DND-41 (cell line): ENCODE data around the gene NPM3.

ENCODE experiments used
- ATAC-seq: fragments of 200-7000 bp; cut with Tn5 transposase; 3 replicates; pipeline ENCODE4 v1.9.1; 2021; ENCODE audit warnings: low read depth; ENCODE audit not compliant: insufficient read depth
- DNase-seq: peaks from one replicate; pipeline ENCODE4 v3.0.0-alpha.2; 2020
- H2AFZ ChIP-seq: 2 replicates; pipeline ENCODE4 v1.6.0; 2012; ENCODE audit warnings: low read depth, low read length
- H3K27ac ChIP-seq: 2 replicates; pipeline ENCODE4 v1.5.1; 2012; ENCODE audit warnings: low read length, inconsistent platforms
- H3K27me3 ChIP-seq: fragments of 200-600 bp; sonication (generic); 2 replicates; pipeline ENCODE4 v1.6.0; 2012; ENCODE audit warnings: low read length, mild to moderate bottlenecking, inconsistent platforms; ENCODE audit not compliant: insufficient read depth, poor library complexity
- H3K36me3 ChIP-seq: 2 replicates; pipeline ENCODE4 v1.5.1; 2012; ENCODE audit warnings: low read length, inconsistent platforms; ENCODE audit not compliant: insufficient read depth
- H3K4me1 ChIP-seq: 2 replicates; pipeline ENCODE4 v1.5.1; 2012; ENCODE audit warnings: mild to moderate bottlenecking, low read length; ENCODE audit not compliant: insufficient read depth
- H3K4me2 ChIP-seq: 2 replicates; pipeline ENCODE4 v1.6.0; 2012; ENCODE audit warnings: mild to moderate bottlenecking, moderate library complexity, low read length, inconsistent platforms; ENCODE audit not compliant: insufficient read depth
- H3K4me3 ChIP-seq, 2 experiments: fragments of 200-600 bp in 1 of 2; shearing (Covaris generic) in 1 of 2; 2 replicates each; pipeline ENCODE4 v1.5.1; 2012 to 2016; ENCODE audit warnings: inconsistent platforms in 2 of 2, low read length in 2 of 2, mild to moderate bottlenecking in 2 of 2, low read depth in 1 of 2, moderate library complexity in 1 of 2
- H3K79me2 ChIP-seq: 2 replicates; pipeline ENCODE4 v1.6.0; 2012; ENCODE audit warnings: low read length, inconsistent platforms; ENCODE audit not compliant: insufficient read depth
- H3K9ac ChIP-seq: 2 replicates; pipeline ENCODE4 v1.6.0; 2012; ENCODE audit warnings: low read depth, mild to moderate bottlenecking, inconsistent platforms, low read length, moderate library complexity
- H3K9me3 ChIP-seq: 2 replicates; pipeline ENCODE4 v1.5.1; 2012; ENCODE audit warnings: low read length, moderate library complexity, mild to moderate bottlenecking, inconsistent platforms; ENCODE audit not compliant: insufficient read depth, severe bottlenecking
- H4K20me1 ChIP-seq: 2 replicates; pipeline ENCODE4 v1.6.0; 2012; ENCODE audit warnings: low read length; ENCODE audit not compliant: insufficient read depth
- EZH2 ChIP-seq: IDR thresholded peaks from 3 replicates; pipeline ENCODE4 v1.6.1; 2012; ENCODE audit warnings: borderline replicate concordance, low read depth, mild to moderate bottlenecking, moderate library complexity, low read length, inconsistent platforms; ENCODE audit not compliant: severe bottlenecking
- TF ChIP-seq, protein P1 (sequence below): IDR thresholded peaks from 2 replicates; pipeline ENCODE4 v1.5.1; 2012; ENCODE audit warnings: borderline replicate concordance, low read length, moderate library complexity, mild to moderate bottlenecking; ENCODE audit not compliant: poor library complexity, severe bottlenecking; ENCODE audit errors: extremely low read depth

The NPM3 gene

DNA sequence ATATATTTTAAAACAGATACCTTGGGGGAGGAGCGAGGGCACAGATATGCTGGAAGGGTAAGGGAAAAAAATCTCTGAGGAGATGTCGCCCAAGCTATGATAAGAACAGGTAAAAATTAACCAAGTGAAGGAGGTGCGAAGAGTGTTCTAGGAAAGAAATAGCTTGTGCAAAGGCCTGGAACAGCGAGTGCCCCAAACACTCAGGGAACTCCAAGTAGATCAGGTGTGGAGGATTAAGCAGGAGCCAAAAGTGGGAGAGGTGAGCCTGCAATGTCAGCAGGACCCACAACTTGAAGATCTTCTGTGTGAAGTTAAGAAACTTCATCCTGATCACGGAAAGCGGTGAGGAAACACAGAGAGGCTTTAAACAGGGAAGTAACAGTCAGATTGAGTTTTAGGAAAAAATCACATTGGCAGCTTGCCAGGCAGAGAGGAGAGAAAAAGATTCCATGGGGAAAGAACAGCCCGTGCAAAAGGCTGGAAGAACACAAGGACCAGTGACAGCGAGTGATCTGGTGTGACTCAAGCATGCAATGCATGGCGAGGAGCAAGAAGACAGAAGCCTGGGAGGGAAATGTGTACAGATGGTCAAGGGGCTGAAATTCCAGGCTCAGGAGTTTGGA is 38.1 kb downstream of the NPM3 start:
- no peak overlapping the region for H2AFZ ChIP-seq
- no peaks in the 10 kb centered on the region for H3K4me1 ChIP-seq
- no peak for DNase-seq
- H3K4me3 ChIP-seq: no peak overlapping the region
- no peaks in the 10 kb centered on the region for H3K9me3 ChIP-seq
- no peaks in the 10 kb centered on the region for H3K79me2 ChIP-seq
- no peaks in the 10 kb centered on the region for H3K36me3 ChIP-seq
- H3K27me3 ChIP-seq: peaks cover 2% of the 10 kb centered on the region
- H4K20me1 ChIP-seq: no peaks in the 10 kb centered on the region
- H3K27ac ChIP-seq: no peak overlapping the region
- no peak overlapping the region for H3K9ac ChIP-seq
- ATAC-seq: no peak
- TF ChIP-seq EZH2: no peak
- TF ChIP-seq, protein P1, sequence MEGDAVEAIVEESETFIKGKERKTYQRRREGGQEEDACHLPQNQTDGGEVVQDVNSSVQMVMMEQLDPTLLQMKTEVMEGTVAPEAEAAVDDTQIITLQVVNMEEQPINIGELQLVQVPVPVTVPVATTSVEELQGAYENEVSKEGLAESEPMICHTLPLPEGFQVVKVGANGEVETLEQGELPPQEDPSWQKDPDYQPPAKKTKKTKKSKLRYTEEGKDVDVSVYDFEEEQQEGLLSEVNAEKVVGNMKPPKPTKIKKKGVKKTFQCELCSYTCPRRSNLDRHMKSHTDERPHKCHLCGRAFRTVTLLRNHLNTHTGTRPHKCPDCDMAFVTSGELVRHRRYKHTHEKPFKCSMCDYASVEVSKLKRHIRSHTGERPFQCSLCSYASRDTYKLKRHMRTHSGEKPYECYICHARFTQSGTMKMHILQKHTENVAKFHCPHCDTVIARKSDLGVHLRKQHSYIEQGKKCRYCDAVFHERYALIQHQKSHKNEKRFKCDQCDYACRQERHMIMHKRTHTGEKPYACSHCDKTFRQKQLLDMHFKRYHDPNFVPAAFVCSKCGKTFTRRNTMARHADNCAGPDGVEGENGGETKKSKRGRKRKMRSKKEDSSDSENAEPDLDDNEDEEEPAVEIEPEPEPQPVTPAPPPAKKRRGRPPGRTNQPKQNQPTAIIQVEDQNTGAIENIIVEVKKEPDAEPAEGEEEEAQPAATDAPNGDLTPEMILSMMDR: no peak
- H3K4me2 ChIP-seq: no peak overlapping the region

DNA sequence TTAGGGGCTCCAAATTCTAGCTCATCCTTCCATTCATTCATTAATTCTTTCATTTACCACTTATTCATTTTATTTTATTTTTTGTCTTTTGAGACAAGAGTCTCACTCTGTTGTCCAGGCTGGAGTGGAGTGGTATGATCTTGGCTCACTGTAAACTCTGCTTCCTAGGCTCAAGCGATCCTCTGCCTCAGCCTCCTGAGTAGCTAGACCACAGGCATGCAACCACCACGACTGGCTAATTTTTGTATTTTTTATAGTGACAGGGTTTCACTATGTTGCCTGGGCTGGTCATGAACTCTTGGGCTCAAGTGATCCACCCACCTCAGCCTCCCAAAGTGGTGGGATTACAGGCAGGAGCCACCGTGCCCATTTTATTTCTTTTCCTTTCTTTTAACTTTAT is 39.0 kb downstream of the NPM3 start:
- H3K4me3 ChIP-seq: no peak overlapping the region
- no peaks in the 10 kb centered on the region for H4K20me1 ChIP-seq
- no peaks in the 10 kb centered on the region for H3K79me2 ChIP-seq
- no peak overlapping the region for H3K9ac ChIP-seq
- H3K9me3 ChIP-seq: no peaks in the 10 kb centered on the region
- DNase-seq: no peak
- no peaks in the 10 kb centered on the region for H3K4me1 ChIP-seq
- no peak overlapping the region for H2AFZ ChIP-seq
- H3K36me3 ChIP-seq: no peaks in the 10 kb centered on the region
- ATAC-seq: no peak
- no peak overlapping the region for H3K4me2 ChIP-seq
- H3K27me3 ChIP-seq: peaks cover 3% of the 10 kb centered on the region
- TF ChIP-seq, protein P1: no peak
- no peak for TF ChIP-seq EZH2
- H3K27ac ChIP-seq: no peak overlapping the region

DNA sequence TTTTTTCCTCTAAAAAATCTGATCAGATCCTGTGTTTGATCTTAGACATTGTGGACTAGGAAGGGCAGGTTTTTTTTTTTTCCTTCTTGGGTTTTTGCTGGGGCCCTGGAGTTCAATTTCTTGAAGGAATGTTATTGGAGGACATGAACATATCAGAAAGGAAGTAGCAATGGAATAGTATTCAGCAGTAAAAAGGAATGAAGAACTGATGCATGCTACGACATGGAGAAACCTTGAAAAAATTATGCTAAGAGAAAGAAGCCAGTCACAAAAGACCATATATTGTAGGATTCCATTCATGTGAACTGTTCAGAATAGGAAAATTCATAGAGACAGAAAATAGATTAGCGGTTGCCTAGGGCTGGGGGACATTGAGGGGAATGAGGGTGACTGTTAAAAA is 41.3 kb downstream of the NPM3 start:
- H4K20me1 ChIP-seq: no peaks in the 10 kb centered on the region

More for the DNA sequence above, 41.3 kb downstream of the NPM3 start:
- H2AFZ ChIP-seq: no peak overlapping the region
- H3K79me2 ChIP-seq: no peaks in the 10 kb centered on the region
- ATAC-seq: no peak
- no peak overlapping the region for H3K9ac ChIP-seq
- H3K4me2 ChIP-seq: no peak overlapping the region
- peaks cover 8% of the 10 kb centered on the region for H3K27me3 ChIP-seq
- H3K4me3 ChIP-seq: no peak overlapping the region
- no peaks in the 10 kb centered on the region for H3K9me3 ChIP-seq
- TF ChIP-seq, protein P1: no peak
- TF ChIP-seq EZH2: no peak
- H3K36me3 ChIP-seq: no peaks in the 10 kb centered on the region
- DNase-seq: no peak
- no peaks in the 10 kb centered on the region for H3K4me1 ChIP-seq
- no peak overlapping the region for H3K27ac ChIP-seq
